GM19438 (cell line): ENCODE results near the gene NEDD1.

Experiments
- ATAC-seq: cut with Tn5 transposase; IDR thresholded peaks from one replicate; pipeline ENCODE4 v1.9.1; 2021; ENCODE audit warnings: low read depth; ENCODE audit not compliant: unreplicated experiment

Gene NEDD1

DNA sequence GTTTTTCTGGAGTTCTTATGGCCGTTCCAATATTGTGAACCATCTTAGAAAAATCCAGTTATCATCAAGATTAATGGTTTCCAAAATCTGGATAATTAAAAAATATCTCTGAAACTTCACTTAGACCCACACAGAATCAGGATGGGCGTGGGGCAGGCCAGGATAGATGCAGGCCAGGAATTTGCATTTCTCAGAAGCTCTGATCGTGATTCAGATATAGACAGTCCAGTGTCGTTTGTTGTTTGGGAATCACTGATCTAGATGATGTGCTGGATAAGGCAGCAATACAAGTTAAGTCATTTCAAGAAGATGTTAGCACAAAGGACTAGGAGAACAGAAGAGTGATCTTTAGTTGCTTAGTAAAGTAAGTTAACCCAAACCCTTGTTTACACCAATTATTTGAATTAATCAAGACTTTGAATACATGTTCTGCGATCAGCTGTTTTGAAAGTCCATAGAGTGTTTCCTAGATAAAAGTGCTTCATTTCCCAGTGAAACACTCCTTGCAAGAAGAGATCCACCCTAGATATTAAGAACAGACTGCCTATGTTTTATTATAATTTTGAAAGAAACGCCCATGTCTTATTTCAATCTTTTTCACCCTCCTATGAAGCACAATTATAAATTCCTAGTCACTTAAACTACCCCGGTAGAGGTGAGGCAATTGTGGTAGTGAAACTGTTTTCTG is 90.9 kb downstream of the NEDD1 start:
- no peak for ATAC-seq

GRCh38 chr12:97003276-97003675 is 96.2 kb downstream of the NEDD1 start:
- ATAC-seq = no peak
